HG03039 (cell line): ENCODE results near the gene GCDH.
A peak's percentile ranks its signal among the peaks of the same experiment; 100 is the strongest.

ENCODE experiments used
- ATAC-seq: cut with Tn5 transposase; IDR thresholded peaks from one replicate; pipeline ENCODE4 v1.9.1; 2021; ENCODE audit warnings: mild to moderate bottlenecking, moderate library complexity; ENCODE audit not compliant: unreplicated experiment

Gene GCDH

DNA sequence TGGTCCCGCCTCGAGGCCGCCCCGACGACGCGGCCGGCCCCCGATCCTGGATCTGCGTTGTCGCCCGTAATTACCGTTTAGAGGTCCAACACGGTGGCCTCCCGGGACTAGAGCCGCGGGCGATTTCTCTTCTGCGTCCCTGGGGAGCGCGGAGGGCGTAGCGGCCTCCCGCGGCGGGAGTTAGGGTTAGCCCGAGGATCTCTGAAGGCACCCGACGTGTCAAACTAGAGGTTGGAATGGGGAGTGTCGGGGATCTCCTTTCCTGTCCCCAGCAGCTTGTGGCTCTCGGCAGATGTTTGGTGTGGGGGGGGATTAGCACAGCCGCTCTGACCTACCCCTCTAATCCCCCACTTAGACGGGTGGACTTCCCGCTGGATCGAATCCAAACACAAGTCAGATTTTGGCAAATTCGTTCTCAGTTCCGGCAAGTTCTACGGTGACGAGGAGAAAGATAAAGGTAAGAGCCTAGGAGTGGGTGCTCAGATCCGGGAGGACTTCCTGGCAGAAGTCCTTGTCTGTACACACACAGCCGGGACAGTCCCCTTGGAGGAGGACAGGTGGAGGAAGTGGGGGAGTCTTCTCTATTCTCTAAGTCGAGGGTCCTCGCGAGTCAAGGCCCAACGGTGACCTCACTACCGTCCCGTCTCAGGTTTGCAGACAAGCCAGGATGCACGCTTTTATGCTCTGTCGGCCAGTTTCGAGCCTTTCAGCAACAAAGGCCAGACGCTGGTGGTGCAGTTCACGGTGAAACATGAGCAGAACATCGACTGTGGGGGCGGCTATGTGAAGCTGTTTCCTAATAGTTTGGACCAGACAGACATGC is 48.0 kb downstream of the GCDH start:
- peak; percentile 1 for ATAC-seq

DNA sequence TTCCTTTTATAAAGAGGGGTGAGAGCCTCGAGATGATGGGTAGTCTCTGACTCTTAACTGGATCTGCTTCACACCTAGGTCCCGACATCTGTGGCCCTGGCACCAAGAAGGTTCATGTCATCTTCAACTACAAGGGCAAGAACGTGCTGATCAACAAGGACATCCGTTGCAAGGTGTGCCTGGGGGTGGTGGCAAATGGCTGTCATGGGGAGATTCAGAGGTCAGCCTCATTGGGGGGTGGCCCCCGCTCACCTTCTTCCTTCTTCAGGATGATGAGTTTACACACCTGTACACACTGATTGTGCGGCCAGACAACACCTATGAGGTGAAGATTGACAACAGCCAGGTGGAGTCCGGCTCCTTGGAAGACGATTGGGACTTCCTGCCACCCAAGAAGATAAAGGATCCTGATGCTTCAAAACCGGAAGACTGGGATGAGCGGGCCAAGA is 49.0 kb downstream of the GCDH start:
- no peak for ATAC-seq

GRCh38 chr19:12940897-12941296 is 49.9 kb downstream of the GCDH start:
- no peak for ATAC-seq

GRCh38 chr19:12943437-12944044 is 52.6 kb downstream of the GCDH start:
- ATAC-seq, result no peak

- no peak for ATAC-seq
Observed at GRCh38 chr19:12944104-12944674, 53.2 kb downstream of the GCDH start.

GRCh38 chr19:12945479-12946091 is 54.6 kb downstream of the GCDH start, which contains the start of gene RAD23A:
TSS of gene RAD23A (plus strand) at chr19:12945862. CDS start at chr19:12945949, 87 bp downstream.
- ATAC-seq, result peak; percentile 73

DNA sequence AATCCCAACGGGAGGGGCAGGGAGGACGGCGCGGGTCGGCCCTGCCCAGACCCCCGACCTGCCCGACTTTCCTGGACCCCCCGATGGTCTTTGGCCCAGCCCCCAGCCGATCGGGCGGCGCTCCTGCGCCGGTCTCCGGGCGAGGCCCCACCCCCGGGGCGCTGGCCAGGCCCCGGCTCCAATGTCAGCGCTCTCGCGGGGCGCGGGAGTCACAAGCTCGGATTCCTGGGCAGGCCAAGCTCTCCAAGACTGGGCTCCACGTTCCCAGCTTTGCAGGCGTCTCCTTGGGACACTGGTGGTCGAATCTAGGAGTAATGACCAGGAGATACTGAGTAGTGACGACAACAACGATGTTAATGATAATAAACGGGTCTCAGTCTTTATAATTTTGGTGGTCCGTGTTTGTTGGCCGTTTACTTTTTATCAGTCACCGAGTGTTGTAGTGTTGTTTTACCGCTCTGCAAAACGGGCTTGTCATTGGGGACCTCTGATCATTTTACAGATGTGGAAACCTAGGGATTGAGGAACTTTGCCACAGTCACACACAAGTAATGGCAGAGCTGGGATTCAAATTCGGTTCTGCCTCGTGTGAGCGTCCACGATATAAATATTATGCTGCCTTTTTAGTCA is 55.2 kb downstream of the GCDH start:
- ATAC-seq, result peak; percentile 28

DNA sequence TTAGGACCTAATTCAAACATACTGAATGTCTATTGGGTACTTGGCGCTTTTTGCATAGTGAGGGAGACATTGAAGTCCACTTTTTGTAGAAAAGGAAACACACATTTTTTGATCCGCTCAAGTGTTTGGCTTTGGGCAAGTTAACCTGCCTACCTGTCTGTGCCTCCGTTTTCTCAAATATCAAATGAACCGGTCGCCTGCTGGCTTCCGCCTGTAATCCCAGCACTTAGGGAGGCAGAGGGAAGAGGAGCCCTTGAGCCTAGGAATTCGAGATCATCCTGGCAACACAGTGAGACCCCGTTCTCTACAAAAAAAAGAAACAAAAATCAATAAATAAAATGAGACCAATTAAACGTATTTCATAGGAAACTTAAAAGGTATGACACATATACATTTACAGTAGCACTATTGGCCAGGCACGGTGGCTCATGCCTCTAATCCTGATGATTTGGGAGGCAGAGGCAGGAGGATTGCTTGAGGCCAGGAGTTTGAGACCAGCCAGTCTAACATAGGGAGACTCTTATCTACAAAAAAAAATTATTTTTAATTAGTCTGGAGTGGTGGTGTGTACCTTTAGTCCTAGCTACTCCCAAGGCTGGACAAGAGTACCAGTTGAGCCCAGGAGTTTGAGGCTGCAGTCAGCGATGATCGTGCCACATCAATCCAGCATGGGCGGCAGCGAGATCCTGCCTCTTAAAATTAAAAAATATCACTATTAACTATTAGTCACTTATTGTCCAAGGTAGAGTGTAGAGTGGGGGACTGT is 56.0 kb downstream of the GCDH start:
- no peak for ATAC-seq

- ATAC-seq, result no peak
Observed at GRCh38 chr19:12947702-12948611, 57.0 kb downstream of the GCDH start.

- no peak for ATAC-seq
Observed at GRCh38 chr19:12948612-12949362, 57.8 kb downstream of the GCDH start.
